ENCODE results near the gene SHISA5. TPM values are rescaled to one million over a fixed set of nuclear protein-coding genes. Genes with fewer than 3 reads are reported as not detected.
"Not testable (repeated sequence)": the region's sequence is repeated elsewhere in the genome, so short reads cannot be mapped to it uniquely, and the experiment has no call there.

SHISA5 gene
- total RNA-seq, 1 donor from 2014 or later, result 163 TPM

GRCh38 chr3:48536785-48537184 is 32.8 kb upstream of the SHISA5 start:
- H3K4me3 ChIP-seq, result no peak overlapping the region
- intact Hi-C loops (cut with DNase I), result no loop called here
- DNase-seq (no peak), ATAC-seq (peak; percentile 25)
- H3K9me3 ChIP-seq, result no peaks in the 10 kb centered on the region
- H3K4me1 ChIP-seq, result no peaks in the 10 kb centered on the region
- no peak overlapping the region for H3K27ac ChIP-seq
- peaks cover 8% of the 10 kb centered on the region for H3K36me3 ChIP-seq
- no peaks in the 10 kb centered on the region for H3K27me3 ChIP-seq
- TF ChIP-seq CTCF (IDR thresholded peaks at IDR 0.05), result no peak

GRCh38 chr3:48536116-48536515 is 32.1 kb upstream of the SHISA5 start:
- Histone ChIP-seq H3K27me3 (no peaks in the 10 kb centered on the region), H3K9me3 (no peaks in the 10 kb centered on the region), H3K4me3 (no peak overlapping the region), H3K36me3 (peaks cover 8% of the 10 kb centered on the region), H3K27ac (no peak overlapping the region), H3K4me1 (no peaks in the 10 kb centered on the region)
- DNase-seq, result no peak
- ATAC-seq, result no peak
- intact Hi-C loops (cut with DNase I), result no loop called here
- no peak for TF ChIP-seq CTCF (IDR thresholded peaks at IDR 0.05)

GRCh38 chr3:48535578-48535977 is 31.6 kb upstream of the SHISA5 start:
- ATAC-seq (peak; percentile 5), DNase-seq (no peak)
- Histone ChIP-seq H3K9me3 (no peaks in the 10 kb centered on the region), H3K27ac (no peak overlapping the region), H3K4me1 (no peaks in the 10 kb centered on the region), H3K27me3 (no peaks in the 10 kb centered on the region), H3K4me3 (no peak overlapping the region), H3K36me3 (peaks cover 8% of the 10 kb centered on the region)
- no peak for TF ChIP-seq CTCF (IDR thresholded peaks at IDR 0.05)
- intact Hi-C loops (cut with DNase I), result no loop called here

- TF ChIP-seq CTCF (IDR thresholded peaks at IDR 0.05), result no peak
- Histone ChIP-seq H3K27me3 (no peaks in the 10 kb centered on the region), H3K36me3 (peaks cover 8% of the 10 kb centered on the region), H3K4me3 (no peak overlapping the region), H3K9me3 (no peaks in the 10 kb centered on the region), H3K4me1 (no peaks in the 10 kb centered on the region), H3K27ac (no peak overlapping the region)
- ATAC-seq (no peak), DNase-seq (no peak)
- intact Hi-C loops (cut with DNase I), result no loop called here
These were observed 29.0 kb upstream of the SHISA5 start for GRCh38 chr3:48532977-48533337.

GRCh38 chr3:48532271-48532976 is 28.4 kb upstream of the SHISA5 start:
- Histone ChIP-seq H3K27ac (no peak overlapping the region), H3K4me1 (no peaks in the 10 kb centered on the region), H3K9me3 (no peaks in the 10 kb centered on the region), H3K36me3 (peaks cover 8% of the 10 kb centered on the region), H3K27me3 (no peaks in the 10 kb centered on the region), H3K4me3 (no peak overlapping the region)
- DNase-seq (no peak), ATAC-seq (peak; percentile 63)
- intact Hi-C loops (cut with DNase I), result no loop called here
- no peak for TF ChIP-seq CTCF (IDR thresholded peaks at IDR 0.05)

- DNase-seq; ATAC-seq; H3K27me3 ChIP-seq; H3K4me3 ChIP-seq; H3K4me1 ChIP-seq; intact Hi-C loops (cut with DNase I); H3K27ac ChIP-seq; H3K9me3 ChIP-seq; H3K36me3 ChIP-seq: not testable (repeated sequence)
These were observed 26.7 kb upstream of the SHISA5 start for GRCh38 chr3:48530701-48531100.

Data from upper lobe of right lung (tissue), 1 donor.